ENCODE results near the gene HOXB4. TPM values are rescaled to one million over a fixed set of nuclear protein-coding genes. Genes with fewer than 3 reads are reported as not detected.

The HOXB4 gene
- total and polyA plus RNA-seq, 12 donors, result 1.7 to 9.8 (median 3.4) TPM

DNA sequence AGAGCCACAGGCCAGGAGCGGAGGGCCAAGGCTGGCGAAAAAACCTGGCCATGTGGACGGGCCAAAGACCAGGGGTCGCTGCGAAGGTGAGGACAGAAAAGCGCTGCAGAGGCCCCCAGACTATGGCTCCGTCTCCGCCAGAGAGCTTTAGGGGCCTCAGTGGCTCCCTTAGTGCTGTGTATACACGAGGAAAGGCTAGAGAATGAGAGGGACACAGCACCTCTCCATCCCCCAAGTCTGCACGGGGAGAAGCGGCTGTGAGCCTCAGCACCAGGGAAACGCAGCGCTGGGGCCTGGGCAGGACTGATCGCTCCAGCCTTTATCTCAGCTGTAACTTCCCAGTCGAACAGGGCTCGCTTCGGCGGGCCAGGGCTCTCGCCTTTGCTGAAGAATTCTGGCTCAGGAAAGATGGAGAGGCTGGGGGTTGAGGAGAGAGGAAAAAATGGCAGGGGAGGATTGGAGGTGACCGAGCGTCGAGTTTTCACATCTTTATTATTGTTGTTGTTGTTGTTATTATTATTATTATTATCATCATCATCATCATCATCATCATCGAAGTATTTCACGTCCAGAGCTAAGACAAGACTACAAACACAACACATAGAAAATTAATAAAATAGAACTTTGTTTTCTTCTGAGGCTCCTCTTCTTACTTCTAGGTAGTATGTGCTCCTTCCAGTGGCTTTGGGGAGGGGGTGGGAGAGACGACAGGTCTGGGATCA, 17.3 kb upstream of the HOXB4 start:
- H3K36me3 ChIP-seq (replicated peaks in 1 of 2), result peaks cover 0 to 13% of the 10 kb centered on the region in 2 donors
- TF ChIP-seq POLR2A (IDR thresholded peaks at IDR 0.05), result no peak
- TF ChIP-seq, protein P1, sequence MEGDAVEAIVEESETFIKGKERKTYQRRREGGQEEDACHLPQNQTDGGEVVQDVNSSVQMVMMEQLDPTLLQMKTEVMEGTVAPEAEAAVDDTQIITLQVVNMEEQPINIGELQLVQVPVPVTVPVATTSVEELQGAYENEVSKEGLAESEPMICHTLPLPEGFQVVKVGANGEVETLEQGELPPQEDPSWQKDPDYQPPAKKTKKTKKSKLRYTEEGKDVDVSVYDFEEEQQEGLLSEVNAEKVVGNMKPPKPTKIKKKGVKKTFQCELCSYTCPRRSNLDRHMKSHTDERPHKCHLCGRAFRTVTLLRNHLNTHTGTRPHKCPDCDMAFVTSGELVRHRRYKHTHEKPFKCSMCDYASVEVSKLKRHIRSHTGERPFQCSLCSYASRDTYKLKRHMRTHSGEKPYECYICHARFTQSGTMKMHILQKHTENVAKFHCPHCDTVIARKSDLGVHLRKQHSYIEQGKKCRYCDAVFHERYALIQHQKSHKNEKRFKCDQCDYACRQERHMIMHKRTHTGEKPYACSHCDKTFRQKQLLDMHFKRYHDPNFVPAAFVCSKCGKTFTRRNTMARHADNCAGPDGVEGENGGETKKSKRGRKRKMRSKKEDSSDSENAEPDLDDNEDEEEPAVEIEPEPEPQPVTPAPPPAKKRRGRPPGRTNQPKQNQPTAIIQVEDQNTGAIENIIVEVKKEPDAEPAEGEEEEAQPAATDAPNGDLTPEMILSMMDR (IDR thresholded peaks at IDR 0.05), result no peak
- H3K4me3 ChIP-seq, result no peak overlapping the region
- H3K9me3 ChIP-seq (replicated peaks in 1 of 3), result no peaks in the 10 kb centered on the region
- WGBS, 4 donors, result 81 to 86% (median 82%) methylated on average over 24 to 25 of the region's 25 CpGs
- H3K27ac ChIP-seq, result peak overlapping the region in 1 of 5 donors; percentile 84
- DNase-seq, result no peak
- intact Hi-C loops (cut with DNase I), result loop anchor here (5.0 to 10.0 kb wide), 2 partner anchors 251 to 258 kb away; no protein-coding TSS in a partner anchor
- H3K4me1 ChIP-seq (replicated peaks in 1 of 2), result peaks cover 0 to 33% of the 10 kb centered on the region in 2 donors
- H3K27me3 ChIP-seq, result no peaks in the 10 kb centered on the region

DNA sequence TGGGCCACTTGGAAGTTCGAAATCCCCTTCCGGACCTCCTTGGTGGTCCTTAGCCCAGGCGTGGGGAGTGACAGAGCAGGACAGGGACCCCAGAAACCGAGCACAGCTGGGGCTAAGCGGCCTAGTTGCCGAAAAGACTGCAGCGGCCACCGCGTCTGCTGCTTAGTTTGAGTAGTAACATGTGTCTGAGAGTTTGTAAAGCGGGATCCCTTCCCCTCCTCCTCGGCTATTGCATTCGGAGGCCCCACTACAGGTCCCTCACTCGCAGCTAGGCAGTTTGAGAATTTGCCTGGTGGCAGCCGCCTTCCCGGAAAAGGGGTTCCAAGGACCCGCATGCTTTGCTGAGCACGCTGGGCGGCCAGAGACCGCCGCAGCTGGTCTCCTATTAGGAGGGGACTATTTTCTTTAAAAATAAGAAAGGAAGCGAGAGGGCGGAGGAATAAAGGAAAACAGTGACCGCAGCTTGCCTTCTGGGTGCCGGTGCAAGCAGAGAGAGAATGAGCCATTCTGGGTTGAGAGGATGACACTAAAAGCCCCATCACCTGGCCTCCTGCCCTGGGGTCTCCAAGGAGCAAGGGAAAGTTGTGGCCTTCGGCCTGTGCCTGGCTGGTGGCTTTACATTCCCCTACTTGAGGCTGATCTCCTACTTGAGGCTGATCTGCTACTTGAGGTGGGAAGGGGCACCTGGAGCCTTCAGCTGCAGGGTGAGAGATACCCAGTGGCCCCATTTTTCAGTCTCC, 16.6 kb upstream of the HOXB4 start:
- Histone ChIP-seq H3K27ac (peak overlapping the region in 1 of 5 donors; percentile 66), H3K36me3 (replicated peaks in 1 of 2) (peaks cover 0 to 13% of the 10 kb centered on the region in 2 donors), H3K9me3 (replicated peaks in 1 of 3) (no peaks in the 10 kb centered on the region), H3K27me3 (no peaks in the 10 kb centered on the region), H3K4me1 (replicated peaks in 1 of 2) (peaks cover 0 to 33% of the 10 kb centered on the region in 2 donors), H3K4me3 (no peak overlapping the region)
- WGBS, 4 donors, result 68 to 87% (median 81%) methylated on average over 23 to 25 of the region's 25 CpGs
- DNase-seq, result no peak
- TF ChIP-seq, protein P1 (IDR thresholded peaks at IDR 0.05), result no peak
- TF ChIP-seq POLR2A (IDR thresholded peaks at IDR 0.05), result no peak
- intact Hi-C loops (cut with DNase I), result loop anchor here (5.0 to 10.0 kb wide), 2 partner anchors 250 to 257 kb away; no protein-coding TSS in a partner anchor

DNA sequence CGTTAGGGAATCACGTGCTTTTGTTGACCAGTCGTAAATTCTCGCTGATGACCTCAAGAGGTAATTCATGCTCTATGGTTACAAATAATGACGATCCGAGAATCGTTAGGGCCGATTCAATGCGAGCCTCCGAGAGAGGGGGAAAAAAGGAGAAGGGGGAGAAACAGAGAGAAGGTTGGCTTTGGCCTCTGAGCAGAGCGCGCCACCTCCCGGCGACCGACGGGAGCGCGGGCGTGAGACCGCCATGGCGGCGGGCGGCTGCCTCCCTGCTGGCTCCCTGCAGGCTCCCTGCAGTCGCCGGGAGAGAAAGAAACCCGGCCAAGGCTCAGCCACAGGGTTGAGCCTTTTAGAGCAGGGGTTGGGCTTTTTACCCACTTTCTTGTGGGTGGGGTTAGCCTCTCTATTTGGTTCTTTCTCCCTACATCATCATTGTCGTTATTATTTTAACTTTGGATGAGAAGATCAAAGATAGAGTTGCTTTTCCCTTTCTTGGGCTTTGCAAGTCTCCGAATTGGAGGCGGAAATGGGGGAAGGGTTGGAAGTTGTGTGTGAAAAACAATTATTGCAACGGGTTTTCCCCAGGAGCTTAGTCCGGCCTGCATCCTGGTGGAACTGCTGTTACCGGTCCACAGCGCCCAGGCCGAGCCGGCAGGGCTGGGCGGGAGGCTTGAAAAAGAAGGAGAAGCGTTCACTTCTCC, 15.8 kb upstream of the HOXB4 start:
- DNase-seq, result peak; percentile 77 to 91 (median 84)
- TF ChIP-seq, protein P1 (IDR thresholded peaks at IDR 0.05), result peak; percentile 88 to 94 (median 92)
- TF ChIP-seq POLR2A (IDR thresholded peaks at IDR 0.05), result peak; percentile 22 to 27
- H3K27ac ChIP-seq, result peak overlapping the region in 3 of 5 donors; percentile 53 to 66 (median 62)
- H3K4me3 ChIP-seq, result peak overlapping the region in 2 of 4 donors; percentile 41 to 54
- WGBS, 4 donors, result 14 to 37% (median 15%) methylated on average over 17 to 37 of the region's 37 CpGs
- H3K36me3 ChIP-seq (replicated peaks in 1 of 2), result peaks cover 0 to 13% of the 10 kb centered on the region in 2 donors
- H3K4me1 ChIP-seq (replicated peaks in 1 of 2), result peaks cover 0 to 33% of the 10 kb centered on the region in 2 donors
- H3K9me3 ChIP-seq (replicated peaks in 1 of 3), result no peaks in the 10 kb centered on the region
- H3K27me3 ChIP-seq, result no peaks in the 10 kb centered on the region
- intact Hi-C loops (cut with DNase I), result loop anchor here in 1 of 2 donors (10.0 kb wide), 1 partner anchor 249 kb away; no protein-coding TSS in a partner anchor

Data from adrenal gland (tissue), 12 donors.